Parathyroid adenoma (tissue), 2 donors: ENCODE data around the gene ITFG2.
"Not testable (repeated sequence)": the region's sequence is repeated elsewhere in the genome, so short reads cannot be mapped to it uniquely, and the experiment has no call there.

Source experiments
- H2AFZ ChIP-seq: fragments of 300-600 bp; sonication (generic); one replicate; pipeline ENCODE4 v1.7.0; 2017; ENCODE audit warnings: antibody characterized with exemption, mild to moderate bottlenecking
- H3K27ac ChIP-seq: fragments of 300-600 bp; sonication (generic); one replicate; pipeline ENCODE4 v1.7.0; 2017
- H3K27me3 ChIP-seq: fragments of 300-600 bp; sonication (generic); one replicate; pipeline ENCODE4 v1.7.0; 2017; ENCODE audit warnings: low read length; ENCODE audit not compliant: control insufficient read depth, insufficient read depth
- H3K36me3 ChIP-seq: fragments of 300-600 bp; sonication (generic); one replicate; pipeline ENCODE4 v1.7.0; 2017; ENCODE audit warnings: low read length; ENCODE audit not compliant: control insufficient read depth, insufficient read depth
- H3K4me1 ChIP-seq: fragments of 300-600 bp; sonication (generic); one replicate; pipeline ENCODE4 v1.7.0; 2017; ENCODE audit warnings: control low read depth
- H3K4me2 ChIP-seq: fragments of 300-600 bp; sonication (generic); one replicate; pipeline ENCODE4 v1.7.0; 2017; ENCODE audit warnings: low read length
- H3K4me3 ChIP-seq: fragments of 300-600 bp; sonication (generic); one replicate; pipeline ENCODE4 v1.7.0; 2017; ENCODE audit warnings: low read depth, low read length
- H3K79me2 ChIP-seq: fragments of 300-600 bp; sonication (generic); one replicate; pipeline ENCODE4 v1.7.0; 2017; ENCODE audit warnings: control low read depth
- H3K9ac ChIP-seq: fragments of 300-600 bp; sonication (generic); one replicate; pipeline ENCODE4 v1.7.0; 2017; ENCODE audit warnings: mild to moderate bottlenecking
- H3K9me3 ChIP-seq: fragments of 300-600 bp; sonication (generic); one replicate; pipeline ENCODE4 v1.7.0; 2017; ENCODE audit warnings: low read length; ENCODE audit not compliant: control insufficient read depth
- CTCF ChIP-seq: fragments of 300-600 bp; sonication (generic); IDR thresholded peaks from one replicate; pipeline ENCODE4 v1.7.0; 2017; ENCODE audit warnings: antibody characterized with exemption, mild to moderate bottlenecking
- donor health status: primary hyperparathyroidism.

ITFG2 gene

GRCh38 chr12:2864198-2864597, 51.7 kb downstream of the ITFG2 start:
- H3K36me3 ChIP-seq = no peaks in the 10 kb centered on the region

GRCh38 chr12:2868986-2869632, 56.6 kb downstream of the ITFG2 start:
- H3K9ac ChIP-seq, H3K27me3 ChIP-seq, H3K4me1 ChIP-seq, H3K4me2 ChIP-seq, H3K9me3 ChIP-seq, H2AFZ ChIP-seq, H3K27ac ChIP-seq, H3K79me2 ChIP-seq, H3K4me3 ChIP-seq, H3K36me3 ChIP-seq: not testable (repeated sequence)

More at GRCh38 chr12:2864198-2864597, 51.7 kb downstream of the ITFG2 start:
- no peak overlapping the region for H3K27ac ChIP-seq
- no peaks in the 10 kb centered on the region for H3K27me3 ChIP-seq
- TF ChIP-seq CTCF = no peak
- no peaks in the 10 kb centered on the region for H3K4me1 ChIP-seq
- no peaks in the 10 kb centered on the region for H3K79me2 ChIP-seq
- no peak overlapping the region for H3K4me3 ChIP-seq
- H3K9me3 ChIP-seq = no peaks in the 10 kb centered on the region
- no peak overlapping the region for H2AFZ ChIP-seq
- H3K9ac ChIP-seq = no peak overlapping the region
- no peak overlapping the region for H3K4me2 ChIP-seq
